WTC11 (cell line): Measurements from ENCODE around the gene STAG1. TPM values are rescaled to one million over a fixed set of nuclear protein-coding genes. Genes with fewer than 3 reads are reported as not detected.

Experiments
- ATAC-seq: fragments of 200-7000 bp; cut with Tn5 transposase; 2 replicates; pipeline ENCODE4 v1.10.0; 2021; ENCODE audit warnings: mild to moderate bottlenecking, moderate library complexity
- CTCF ChIA-PET: fragments of 300-600 bp; sonication (Branson Sonifier 250); formaldehyde crosslinking; loops from one replicate; lab custom pipeline; 2021; ENCODE audit warnings: antibody characterized with exemption; lab: Charles Lee
- POLR2A ChIA-PET: fragments of 350-600 bp; sonication (Branson Sonifier 250); formaldehyde crosslinking; loops from one replicate; lab custom pipeline; 2021; ENCODE audit warnings: antibody characterized with exemption; lab: Charles Lee
- DNase-seq: peaks from one replicate; pipeline ENCODE4 v3.0.0; 2021; ENCODE audit warnings: low spot score
- H3K27ac Mint-ChIP-seq: 2 replicates; pipeline ENCODE4 v1.8.0; 2021; ENCODE audit warnings: mixed read lengths
- H3K27me3 Mint-ChIP-seq: 2 replicates; pipeline ENCODE4 v1.8.0; 2021; ENCODE audit warnings: low read depth, mild to moderate bottlenecking, moderate library complexity, mixed read lengths
- H3K36me3 Mint-ChIP-seq: 2 replicates; pipeline ENCODE4 v1.8.0; 2021; ENCODE audit warnings: mixed read lengths
- H3K4me1 Mint-ChIP-seq: 2 replicates; pipeline ENCODE4 v1.8.0; 2022; ENCODE audit warnings: mixed read lengths
- H3K4me3 Mint-ChIP-seq: 2 replicates; pipeline ENCODE4 v1.8.0; 2021; ENCODE audit warnings: mild to moderate bottlenecking, moderate library complexity, mixed read lengths
- H3K9me3 Mint-ChIP-seq: 2 replicates; pipeline ENCODE4 v1.8.0; 2021; ENCODE audit warnings: mixed read lengths
- CBFB ChIP-seq: sonication (generic); formaldehyde crosslinking; IDR thresholded peaks from 2 replicates; pipeline ENCODE4 v1.8.1; 2022; ENCODE audit warnings: mild to moderate bottlenecking, low read depth, missing genetic modification reagents
- E2F1 ChIP-seq: sonication (generic); formaldehyde crosslinking; IDR thresholded peaks from 2 replicates; pipeline ENCODE4 v1.8.0; 2022; ENCODE audit warnings: mild to moderate bottlenecking, missing genetic modification reagents
- ESRRA ChIP-seq: sonication (generic); formaldehyde crosslinking; IDR thresholded peaks from 2 replicates; pipeline ENCODE4 v1.8.1; 2022; ENCODE audit warnings: mild to moderate bottlenecking, missing genetic modification reagents, borderline replicate concordance
- FOXP1 ChIP-seq: sonication (generic); formaldehyde crosslinking; IDR thresholded peaks from 2 replicates; pipeline ENCODE4 v1.8.0; 2022; ENCODE audit warnings: missing genetic modification reagents, mild to moderate bottlenecking, moderate library complexity, borderline replicate concordance
- GRHL2 ChIP-seq: fragments of 250-450 bp; sonication (Bioruptor Pico); IDR thresholded peaks from 2 replicates; pipeline ENCODE4 v1.8.0; 2022; ENCODE audit warnings: mild to moderate bottlenecking, moderate library complexity; ENCODE audit not compliant: insufficient replicate concordance, severe bottlenecking
- JAZF1 ChIP-seq: fragments of 250-450 bp; sonication (Bioruptor Pico); IDR thresholded peaks from 2 replicates; pipeline ENCODE4 v1.9.0; 2021; ENCODE audit warnings: moderate library complexity, mild to moderate bottlenecking, inconsistent platforms
- JUN ChIP-seq: sonication (generic); formaldehyde crosslinking; IDR thresholded peaks from 2 replicates; pipeline ENCODE4 v1.8.0; 2023; ENCODE audit warnings: mild to moderate bottlenecking, missing genetic modification reagents
- PREB ChIP-seq: sonication (generic); formaldehyde crosslinking; IDR thresholded peaks from 2 replicates; pipeline ENCODE4 v1.8.1; 2022; ENCODE audit warnings: mild to moderate bottlenecking, missing genetic modification reagents, moderate library complexity, borderline replicate concordance
- SOX15 ChIP-seq: fragments of 250-450 bp; sonication (Bioruptor Pico); IDR thresholded peaks from 2 replicates; pipeline ENCODE4 v1.9.0; 2021; ENCODE audit warnings: mild to moderate bottlenecking
- USF2 ChIP-seq: sonication (generic); formaldehyde crosslinking; IDR thresholded peaks from 2 replicates; pipeline ENCODE4 v1.8.1; 2023; ENCODE audit warnings: mild to moderate bottlenecking, missing genetic modification reagents, moderate library complexity
- ZBTB43 ChIP-seq: sonication (generic); formaldehyde crosslinking; IDR thresholded peaks from 2 replicates; pipeline ENCODE4 v1.8.1; 2023; ENCODE audit warnings: mild to moderate bottlenecking, missing genetic modification reagents
- ZNF317 ChIP-seq: sonication (generic); formaldehyde crosslinking; IDR thresholded peaks from 2 replicates; pipeline ENCODE4 v1.8.1; 2023; ENCODE audit warnings: low read depth, mild to moderate bottlenecking, moderate library complexity, missing genetic modification reagents, borderline replicate concordance
- ZNF416 ChIP-seq: fragments of 250-450 bp; sonication (Bioruptor Pico); IDR thresholded peaks from 2 replicates; pipeline ENCODE4 v1.9.0; 2021; ENCODE audit warnings: mild to moderate bottlenecking, inconsistent platforms
- ZNF425 ChIP-seq: fragments of 250-450 bp; sonication (Bioruptor Pico); conservative IDR thresholded peaks from 2 replicates; pipeline ENCODE4 v1.9.0; 2021; ENCODE audit warnings: mild to moderate bottlenecking
- ZNF671 ChIP-seq: fragments of 250-450 bp; sonication (Bioruptor Pico); IDR thresholded peaks from 2 replicates; pipeline ENCODE4 v1.8.0; 2021; ENCODE audit warnings: mild to moderate bottlenecking
- total RNA-seq: library from RNA; stranded (reverse); gene quantifications from 3 replicates; pipeline ENCODE4 v1.2.3, GENCODE V29; 2021
- TF ChIP-seq, protein P1 (sequence below): fragments of 250-450 bp; sonication (Bioruptor Pico); IDR thresholded peaks from 2 replicates; pipeline ENCODE4 v1.9.0; 2021; ENCODE audit warnings: mild to moderate bottlenecking, borderline replicate concordance
- TF ChIP-seq, protein P2 (sequence below): sonication (generic); formaldehyde crosslinking; IDR thresholded peaks from 2 replicates; pipeline ENCODE4 v1.8.0; 2022; ENCODE audit warnings: missing genetic modification reagents

Gene STAG1
- total RNA-seq, 1 experiment from 2014 or later, result 20.7 TPM

GRCh38 chr3:136682740-136683312 is 69.4 kb downstream of the STAG1 start (continued):
- no peak for TF ChIP-seq ZNF425 (CRISPR knock-in tag)
- no peak for TF ChIP-seq JUN (CRISPR knock-in tag)
- no peak for TF ChIP-seq FOXP1 (CRISPR knock-in tag)
- no peak for TF ChIP-seq CBFB (CRISPR knock-in tag)
- no peak for TF ChIP-seq GRHL2 (CRISPR knock-in tag)
- no peak for TF ChIP-seq SOX15 (CRISPR knock-in tag)
- TF ChIP-seq, all 79 proteins: peak for 0

- H3K36me3 Mint-ChIP-seq, result no peaks in the 10 kb centered on the region
- POLR2A ChIA-PET, result interaction anchor here (0.6 to 0.7 kb wide), 2 partner anchors 14 to 690 kb away, joined by 3 read pairs; no protein-coding TSS in a partner anchor
- H3K9me3 Mint-ChIP-seq, result no peaks in the 10 kb centered on the region
- DNase-seq (no peak), ATAC-seq (no peak)
- CTCF ChIA-PET, result interaction anchor here (0.6 kb wide), 1 partner anchor 70 kb away, joined by 4 read pairs; no protein-coding TSS in a partner anchor
- TF ChIP-seq ZNF416 (no peak), ESRRA (CRISPR knock-in tag) (no peak)
- TF ChIP-seq, protein P1, sequence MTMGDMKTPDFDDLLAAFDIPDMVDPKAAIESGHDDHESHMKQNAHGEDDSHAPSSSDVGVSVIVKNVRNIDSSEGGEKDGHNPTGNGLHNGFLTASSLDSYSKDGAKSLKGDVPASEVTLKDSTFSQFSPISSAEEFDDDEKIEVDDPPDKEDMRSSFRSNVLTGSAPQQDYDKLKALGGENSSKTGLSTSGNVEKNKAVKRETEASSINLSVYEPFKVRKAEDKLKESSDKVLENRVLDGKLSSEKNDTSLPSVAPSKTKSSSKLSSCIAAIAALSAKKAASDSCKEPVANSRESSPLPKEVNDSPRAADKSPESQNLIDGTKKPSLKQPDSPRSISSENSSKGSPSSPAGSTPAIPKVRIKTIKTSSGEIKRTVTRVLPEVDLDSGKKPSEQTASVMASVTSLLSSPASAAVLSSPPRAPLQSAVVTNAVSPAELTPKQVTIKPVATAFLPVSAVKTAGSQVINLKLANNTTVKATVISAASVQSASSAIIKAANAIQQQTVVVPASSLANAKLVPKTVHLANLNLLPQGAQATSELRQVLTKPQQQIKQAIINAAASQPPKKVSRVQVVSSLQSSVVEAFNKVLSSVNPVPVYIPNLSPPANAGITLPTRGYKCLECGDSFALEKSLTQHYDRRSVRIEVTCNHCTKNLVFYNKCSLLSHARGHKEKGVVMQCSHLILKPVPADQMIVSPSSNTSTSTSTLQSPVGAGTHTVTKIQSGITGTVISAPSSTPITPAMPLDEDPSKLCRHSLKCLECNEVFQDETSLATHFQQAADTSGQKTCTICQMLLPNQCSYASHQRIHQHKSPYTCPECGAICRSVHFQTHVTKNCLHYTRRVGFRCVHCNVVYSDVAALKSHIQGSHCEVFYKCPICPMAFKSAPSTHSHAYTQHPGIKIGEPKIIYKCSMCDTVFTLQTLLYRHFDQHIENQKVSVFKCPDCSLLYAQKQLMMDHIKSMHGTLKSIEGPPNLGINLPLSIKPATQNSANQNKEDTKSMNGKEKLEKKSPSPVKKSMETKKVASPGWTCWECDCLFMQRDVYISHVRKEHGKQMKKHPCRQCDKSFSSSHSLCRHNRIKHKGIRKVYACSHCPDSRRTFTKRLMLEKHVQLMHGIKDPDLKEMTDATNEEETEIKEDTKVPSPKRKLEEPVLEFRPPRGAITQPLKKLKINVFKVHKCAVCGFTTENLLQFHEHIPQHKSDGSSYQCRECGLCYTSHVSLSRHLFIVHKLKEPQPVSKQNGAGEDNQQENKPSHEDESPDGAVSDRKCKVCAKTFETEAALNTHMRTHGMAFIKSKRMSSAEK (CRISPR knock-in tag), result no peak
- no peak overlapping the region for H3K4me3 Mint-ChIP-seq
- no peak overlapping the region for H3K27ac Mint-ChIP-seq
- no peaks in the 10 kb centered on the region for H3K4me1 Mint-ChIP-seq
- H3K27me3 Mint-ChIP-seq, result no peaks in the 10 kb centered on the region
Measured at GRCh38 chr3:136678981-136679380, 73.2 kb downstream of the STAG1 start.

DNA sequence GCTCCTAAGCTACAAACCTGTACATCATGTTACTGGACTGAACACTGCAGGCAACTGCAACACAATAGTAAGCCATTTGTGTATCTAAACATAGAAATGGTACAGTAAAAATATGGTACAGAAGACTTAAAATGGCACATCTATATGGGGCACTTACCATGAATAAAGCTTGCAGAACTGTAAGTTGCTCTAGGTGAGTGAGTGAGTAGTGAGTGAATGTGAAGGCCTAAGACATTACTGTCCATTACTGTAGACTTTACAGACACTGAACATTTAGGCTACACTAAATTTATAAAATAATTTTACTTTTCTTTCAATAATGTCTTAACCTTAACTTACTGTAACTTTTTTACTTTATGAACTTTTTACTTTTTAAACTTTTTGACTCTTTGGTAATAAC is 76.2 kb downstream of the STAG1 start:
- ChIA-PET CTCF (interaction anchor here (1.1 kb wide), 1 partner anchor 76 kb away, joined by 5 read pairs; no protein-coding TSS in a partner anchor), POLR2A (interaction anchor here (0.6 kb wide), 1 partner anchor 147 kb away, joined by 4 read pairs; no protein-coding TSS in a partner anchor)
- no peak for ATAC-seq
- Mint-ChIP-seq H3K9me3 (no peaks in the 10 kb centered on the region), H3K4me1 (no peaks in the 10 kb centered on the region), H3K27me3 (no peaks in the 10 kb centered on the region), H3K4me3 (no peak overlapping the region), H3K27ac (no peak overlapping the region), H3K36me3 (no peaks in the 10 kb centered on the region)
- DNase-seq, result no peak
- TF ChIP-seq JAZF1 (CRISPR knock-in tag) (no peak), USF2 (CRISPR knock-in tag) (no peak), ZNF671 (CRISPR knock-in tag) (no peak), E2F1 (CRISPR knock-in tag) (no peak), ZNF317 (CRISPR knock-in tag) (no peak), ZBTB43 (CRISPR knock-in tag) (no peak), CBFB (CRISPR knock-in tag) (no peak), PREB (no peak)
- TF ChIP-seq, protein P2, sequence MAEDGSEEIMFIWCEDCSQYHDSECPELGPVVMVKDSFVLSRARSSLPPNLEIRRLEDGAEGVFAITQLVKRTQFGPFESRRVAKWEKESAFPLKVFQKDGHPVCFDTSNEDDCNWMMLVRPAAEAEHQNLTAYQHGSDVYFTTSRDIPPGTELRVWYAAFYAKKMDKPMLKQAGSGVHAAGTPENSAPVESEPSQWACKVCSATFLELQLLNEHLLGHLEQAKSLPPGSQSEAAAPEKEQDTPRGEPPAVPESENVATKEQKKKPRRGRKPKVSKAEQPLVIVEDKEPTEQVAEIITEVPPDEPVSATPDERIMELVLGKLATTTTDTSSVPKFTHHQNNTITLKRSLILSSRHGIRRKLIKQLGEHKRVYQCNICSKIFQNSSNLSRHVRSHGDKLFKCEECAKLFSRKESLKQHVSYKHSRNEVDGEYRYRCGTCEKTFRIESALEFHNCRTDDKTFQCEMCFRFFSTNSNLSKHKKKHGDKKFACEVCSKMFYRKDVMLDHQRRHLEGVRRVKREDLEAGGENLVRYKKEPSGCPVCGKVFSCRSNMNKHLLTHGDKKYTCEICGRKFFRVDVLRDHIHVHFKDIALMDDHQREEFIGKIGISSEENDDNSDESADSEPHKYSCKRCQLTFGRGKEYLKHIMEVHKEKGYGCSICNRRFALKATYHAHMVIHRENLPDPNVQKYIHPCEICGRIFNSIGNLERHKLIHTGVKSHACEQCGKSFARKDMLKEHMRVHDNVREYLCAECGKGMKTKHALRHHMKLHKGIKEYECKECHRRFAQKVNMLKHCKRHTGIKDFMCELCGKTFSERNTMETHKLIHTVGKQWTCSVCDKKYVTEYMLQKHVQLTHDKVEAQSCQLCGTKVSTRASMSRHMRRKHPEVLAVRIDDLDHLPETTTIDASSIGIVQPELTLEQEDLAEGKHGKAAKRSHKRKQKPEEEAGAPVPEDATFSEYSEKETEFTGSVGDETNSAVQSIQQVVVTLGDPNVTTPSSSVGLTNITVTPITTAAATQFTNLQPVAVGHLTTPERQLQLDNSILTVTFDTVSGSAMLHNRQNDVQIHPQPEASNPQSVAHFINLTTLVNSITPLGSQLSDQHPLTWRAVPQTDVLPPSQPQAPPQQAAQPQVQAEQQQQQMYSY (CRISPR knock-in tag), result no peak
